H54 (cell line): Measurements from ENCODE around the gene KIAA1217.
"Not testable (repeated sequence)": the region's sequence is repeated elsewhere in the genome, so short reads cannot be mapped to it uniquely, and the experiment has no call there.

Source experiments
- DNase-seq: peaks from one replicate; pipeline ENCODE4 v3.0.0; 2011; ENCODE audit warnings: low spot score, mixed read lengths; ENCODE audit not compliant: insufficient read length
- FAIRE-seq: peaks from 3 replicates; lab custom pipeline; 2011; peaks lifted over from hg19 to GRCh38; lab: Jason Lieb, UNC
- POLR2A ChIP-seq: IDR thresholded peaks from 2 replicates; pipeline ENCODE4 v1.6.1; 2011; ENCODE audit warnings: low read depth, mild to moderate bottlenecking, low read length

Gene KIAA1217

DNA sequence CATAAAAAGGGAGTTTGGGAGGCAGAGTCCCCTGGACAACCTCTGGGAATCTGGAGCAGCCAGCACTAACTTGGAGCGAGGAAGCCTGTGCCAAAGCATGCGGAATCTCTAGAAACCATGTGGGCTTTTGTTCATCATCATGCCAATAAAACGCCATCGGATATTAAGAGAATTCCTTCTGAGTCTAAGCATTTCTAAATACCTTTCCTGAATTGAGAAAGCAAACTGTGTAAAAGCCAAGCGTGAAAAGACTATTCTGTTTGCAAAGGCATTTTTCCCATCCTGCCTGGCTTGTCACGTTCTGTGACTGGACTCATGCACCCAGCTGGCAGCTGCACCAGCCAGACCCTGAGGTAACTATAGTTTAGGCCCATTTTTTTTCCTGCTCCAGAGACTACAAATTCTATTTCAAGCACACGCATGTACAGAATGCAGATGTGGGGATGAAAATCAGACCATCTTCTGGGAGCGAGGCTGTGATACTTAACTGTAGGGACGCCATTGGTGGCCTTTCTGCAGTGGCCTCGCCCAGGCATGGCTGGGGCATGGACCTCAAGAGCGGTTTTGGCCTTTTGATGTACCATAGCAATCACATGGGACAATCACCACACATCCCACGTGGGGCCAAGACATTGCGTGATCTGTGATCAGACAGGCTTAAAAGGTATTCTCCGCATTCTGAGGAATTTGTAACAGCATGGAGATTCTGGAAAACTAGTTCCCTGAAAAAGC lies 218.9 kb downstream of the KIAA1217 start:
- DNase-seq (no peak), FAIRE-seq (no peak)

DNA sequence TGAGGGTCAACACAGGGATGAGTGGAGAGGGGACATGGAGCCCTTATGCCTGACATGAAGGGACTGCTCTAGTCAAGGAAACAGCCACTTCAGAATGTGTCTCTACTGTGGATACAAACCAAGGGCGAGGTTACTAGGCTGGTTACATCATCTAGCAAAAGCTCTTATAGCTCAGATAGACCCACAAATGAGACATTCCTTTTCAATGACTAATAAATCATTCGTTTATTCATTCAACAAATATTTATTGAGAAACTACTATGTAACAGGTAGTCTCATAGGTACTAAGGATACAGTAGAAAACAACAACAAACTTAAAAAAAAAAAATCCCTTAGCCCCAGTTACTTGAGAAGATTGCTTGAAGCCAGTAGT lies 219.5 kb downstream of the KIAA1217 start:
- peak; percentile 33 for DNase-seq
- TF ChIP-seq POLR2A: no peak
- no peak for FAIRE-seq

More for the DNA sequence above, 218.9 kb downstream of the KIAA1217 start:
- TF ChIP-seq POLR2A: no peak

DNA sequence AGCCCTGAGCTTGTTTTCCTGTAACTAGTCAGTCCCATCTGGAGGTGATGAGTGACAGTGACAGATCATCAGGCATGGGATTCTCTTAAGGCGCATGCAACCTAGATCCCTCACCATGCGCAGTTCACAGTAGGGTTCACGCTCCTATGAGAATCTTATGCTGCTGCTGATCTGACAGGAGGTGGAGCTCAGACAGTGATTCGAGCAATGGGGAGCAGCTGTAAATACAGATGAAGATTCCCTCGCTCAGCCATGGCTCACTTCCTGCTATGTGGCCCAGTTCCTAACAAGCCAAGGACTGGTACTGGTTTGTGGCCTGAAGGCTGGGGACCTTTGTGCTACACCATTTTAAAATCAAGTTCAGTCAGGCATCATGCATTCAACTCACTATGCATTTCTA lies 221.7 kb downstream of the KIAA1217 start:
- FAIRE-seq (no peak), DNase-seq (no peak)
- no peak for TF ChIP-seq POLR2A

DNA sequence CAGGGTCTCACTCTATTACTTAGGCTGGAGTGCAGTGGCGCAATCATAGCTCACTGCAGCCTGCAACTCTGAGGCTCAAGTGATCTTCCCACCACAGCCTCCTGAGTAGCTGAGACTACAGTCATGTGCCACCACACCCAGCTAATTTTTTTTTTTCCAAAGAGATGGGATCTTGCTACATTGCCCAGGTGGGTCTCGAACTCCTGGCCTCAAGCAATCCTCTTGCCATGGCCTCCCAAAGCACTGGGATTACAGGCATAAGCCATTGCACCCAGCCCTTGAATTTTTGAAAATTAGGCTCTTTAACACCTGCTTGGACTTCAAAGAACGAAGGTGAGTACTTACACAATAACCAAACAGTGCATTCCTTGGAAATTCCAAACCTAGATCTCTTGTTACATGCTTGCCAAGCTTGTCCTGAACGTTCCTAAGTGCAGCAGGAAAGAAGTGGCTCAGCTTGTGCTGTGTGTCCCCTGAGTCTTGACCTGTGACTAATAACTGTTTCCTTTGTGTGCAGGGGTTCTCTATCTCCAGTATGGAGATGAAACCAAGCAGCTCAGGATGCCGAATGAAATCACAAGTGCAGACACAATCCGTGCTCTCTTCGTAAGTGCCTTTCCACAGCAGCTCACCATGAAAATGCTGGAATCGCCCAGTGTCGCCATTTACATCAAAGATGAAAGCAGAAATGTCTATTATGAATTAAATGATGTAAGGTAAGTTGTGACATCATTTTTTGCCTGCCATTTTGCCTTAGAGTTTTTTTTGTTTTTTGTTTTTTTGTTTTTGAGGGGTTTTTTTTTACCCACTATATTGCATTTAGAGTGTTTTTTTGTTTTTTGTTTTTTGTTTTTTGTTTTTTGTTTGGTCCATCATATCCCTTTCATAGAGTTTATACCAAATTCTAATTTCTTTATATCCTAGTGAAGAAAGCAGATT lies 223.8 kb downstream of the KIAA1217 start:
- no peak for TF ChIP-seq POLR2A
- FAIRE-seq (peak; percentile 80), DNase-seq (no peak)

DNA sequence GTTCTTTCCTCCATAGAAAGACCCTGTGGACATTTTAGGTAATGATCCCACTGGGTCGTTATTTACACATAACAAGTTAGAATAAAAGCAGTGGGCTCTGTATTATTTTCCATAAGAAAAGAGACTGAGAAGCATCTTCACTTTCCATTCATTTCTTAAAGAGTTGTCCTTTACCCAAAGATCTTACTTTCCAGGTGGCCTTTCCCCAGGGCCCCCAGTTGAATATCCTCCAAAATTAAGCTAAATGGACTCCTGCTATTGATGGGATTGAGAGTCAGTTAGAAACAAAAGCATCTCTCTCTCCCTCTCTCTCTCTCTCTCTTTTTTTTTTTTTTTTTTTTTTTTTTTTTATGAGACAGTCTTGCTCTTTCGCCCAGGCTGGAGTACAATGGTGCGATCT lies 224.8 kb downstream of the KIAA1217 start:
- no peak for TF ChIP-seq POLR2A
- no peak for FAIRE-seq
- DNase-seq: no peak

DNA sequence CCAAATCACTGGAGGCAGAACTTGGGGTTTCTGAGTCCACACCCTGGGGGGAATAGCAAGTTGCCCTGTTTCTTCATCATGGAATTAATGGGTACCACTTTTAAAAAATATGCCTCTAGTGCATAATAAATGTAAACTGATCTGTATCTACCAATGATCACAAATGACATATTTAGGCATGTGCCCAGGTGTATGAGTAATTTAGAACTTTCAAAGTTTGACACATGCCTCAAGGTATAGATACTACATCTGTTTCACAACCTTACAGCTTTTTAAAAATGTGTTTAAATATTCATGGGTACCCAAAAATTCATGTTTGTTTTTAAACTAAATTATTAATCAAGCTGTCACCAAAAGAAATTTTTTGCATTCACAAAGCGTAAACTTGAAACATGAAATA lies 226.0 kb downstream of the KIAA1217 start:
- no peak for FAIRE-seq
- no peak for TF ChIP-seq POLR2A
- DNase-seq: no peak

DNA sequence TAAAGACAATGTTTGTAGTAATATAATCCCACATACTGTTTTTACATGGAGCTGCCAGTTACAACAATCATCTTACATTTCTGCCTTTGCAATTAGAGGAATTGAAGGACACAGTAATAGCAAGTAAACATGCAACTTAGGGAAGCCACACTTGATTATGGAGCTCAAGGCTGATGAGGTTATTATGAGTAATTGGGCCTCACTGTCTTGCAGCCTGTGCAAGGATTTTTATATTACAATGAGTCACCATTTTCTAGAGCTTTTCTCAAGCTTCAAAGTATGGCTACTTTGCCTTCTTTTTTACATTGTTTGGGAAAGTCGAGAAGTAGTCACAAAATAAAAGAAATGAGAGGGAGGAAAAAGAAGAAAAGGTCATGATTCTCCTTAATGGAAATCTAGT lies 226.4 kb downstream of the KIAA1217 start:
- peak; percentile 82 for FAIRE-seq
- no peak for TF ChIP-seq POLR2A
- DNase-seq: no peak

DNA sequence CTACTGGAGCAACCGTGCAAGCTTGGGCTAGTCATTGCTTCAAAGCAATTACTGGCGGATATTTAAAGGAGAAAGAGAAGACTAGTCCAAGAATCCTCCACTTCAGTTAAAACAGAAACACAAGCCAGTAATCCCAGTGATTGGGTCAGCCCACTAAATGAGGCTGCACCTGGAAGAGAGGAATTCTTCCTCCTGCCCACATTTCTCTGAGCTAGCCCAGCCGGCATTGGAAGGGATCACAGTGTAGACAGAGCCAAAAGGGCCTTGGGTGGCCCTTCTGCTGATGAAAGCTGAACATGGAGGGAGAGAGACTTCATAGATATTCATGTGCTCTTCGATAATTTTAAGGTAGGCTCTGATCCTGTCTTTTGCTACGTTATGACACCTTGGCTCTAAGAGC lies 228.4 kb downstream of the KIAA1217 start:
- FAIRE-seq (no peak), DNase-seq (no peak)
- no peak for TF ChIP-seq POLR2A

DNA sequence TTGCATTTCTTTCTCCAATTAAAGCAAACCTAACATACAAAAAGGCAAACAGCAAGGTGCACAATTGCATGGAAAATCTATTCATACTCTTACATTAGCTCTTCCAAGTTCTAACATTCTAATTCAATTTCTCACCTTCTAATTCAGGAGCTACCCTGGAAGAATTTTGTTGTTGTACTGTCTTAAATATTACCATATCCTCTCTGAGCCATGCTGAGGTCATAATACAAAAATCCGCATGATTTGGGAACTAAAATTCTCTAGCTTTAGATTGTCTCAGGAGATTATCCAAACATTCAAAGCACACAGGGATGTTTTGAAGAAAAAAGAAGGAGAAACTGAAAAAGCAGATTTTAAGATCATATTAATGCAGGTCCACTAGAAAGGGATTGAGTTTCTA lies 229.9 kb downstream of the KIAA1217 start:
- no peak for TF ChIP-seq POLR2A
- DNase-seq: no peak
- FAIRE-seq: no peak

DNA sequence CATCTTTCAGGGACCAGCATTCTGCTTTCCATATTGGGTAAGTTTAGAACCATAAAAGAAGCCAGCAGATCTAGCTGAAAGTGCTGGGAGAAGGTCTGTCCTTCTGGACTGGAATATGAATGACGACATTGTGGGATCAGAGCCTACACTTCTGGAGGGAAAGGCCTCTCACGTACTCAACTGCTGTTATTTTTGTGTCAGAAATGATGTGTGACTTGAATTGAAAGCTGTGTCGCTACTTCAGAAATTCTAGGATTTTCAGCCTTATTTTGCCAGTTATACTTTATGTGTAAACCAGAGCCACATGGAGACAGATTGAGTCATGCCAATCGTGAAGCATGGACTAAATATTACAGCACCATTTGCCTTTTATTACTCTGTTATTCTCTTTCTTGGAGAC lies 231.0 kb downstream of the KIAA1217 start:
- DNase-seq (no peak), FAIRE-seq (no peak)
- no peak for TF ChIP-seq POLR2A

DNA sequence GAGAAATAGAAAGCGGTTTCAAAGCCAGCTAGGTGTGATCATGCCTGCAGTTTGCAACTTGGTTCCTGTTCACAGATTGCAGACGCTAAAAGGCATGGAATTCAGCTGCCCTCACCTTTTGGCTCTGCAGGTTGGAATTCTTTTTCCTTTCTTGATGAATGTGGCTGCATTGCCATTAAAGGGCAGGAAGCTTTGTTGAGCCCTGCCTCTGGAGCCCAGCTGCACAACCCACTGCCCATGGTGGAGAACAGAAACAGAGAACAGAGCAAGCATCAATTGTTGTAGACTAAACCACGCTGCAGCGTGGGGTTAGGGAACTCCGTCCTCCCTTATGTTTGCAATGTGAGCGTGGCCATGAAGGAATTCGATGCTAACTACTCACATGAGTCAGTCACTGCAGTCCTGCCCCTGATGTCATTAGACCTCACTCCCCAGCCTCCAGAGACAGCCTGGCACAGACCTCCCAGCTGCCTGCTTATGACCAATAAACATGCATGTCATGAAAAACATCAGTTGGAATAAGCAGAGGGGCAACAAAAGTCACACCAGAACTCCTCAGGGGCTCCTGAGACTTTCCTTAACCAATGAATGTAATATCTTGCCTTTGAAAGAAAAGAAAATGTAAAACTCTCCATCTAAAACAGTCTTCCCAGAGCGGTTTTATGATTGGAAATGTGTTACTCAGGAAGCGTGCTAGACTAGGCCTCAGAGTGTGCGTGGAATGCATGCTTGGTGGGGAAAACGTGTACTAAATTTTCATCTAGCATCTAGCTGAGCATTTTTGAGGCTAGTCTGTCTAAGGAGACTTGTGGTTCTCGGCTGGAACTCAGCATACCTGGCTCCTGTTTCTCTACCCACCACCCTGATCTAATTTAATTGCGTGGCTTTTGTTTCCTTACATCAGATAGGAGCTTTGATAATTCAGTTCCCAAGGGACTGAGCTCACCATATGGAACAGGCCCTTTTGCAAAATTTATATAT lies 232.2 kb downstream of the KIAA1217 start:
- FAIRE-seq (peak; percentile 71), DNase-seq (peak; percentile 50)
- no peak for TF ChIP-seq POLR2A

DNA sequence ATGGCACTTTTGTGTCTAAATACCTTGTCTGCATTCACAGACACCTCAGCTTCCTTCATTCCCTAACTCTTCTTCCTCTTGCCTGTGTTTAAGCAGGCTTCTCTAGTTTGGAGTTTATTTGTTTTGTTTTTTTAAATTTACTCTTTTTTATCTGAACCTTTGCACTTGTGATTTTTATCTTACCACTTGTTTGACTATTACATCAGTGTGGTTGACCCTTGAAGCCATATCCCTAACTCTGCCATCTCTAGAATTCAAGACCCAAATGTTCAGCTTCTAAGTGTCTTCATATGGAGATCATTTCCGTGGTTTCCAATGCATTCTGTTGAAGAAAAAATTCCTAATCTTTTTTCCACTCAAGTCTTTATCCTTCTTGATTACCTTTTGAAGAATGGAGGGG lies 233.3 kb downstream of the KIAA1217 start:
- FAIRE-seq: no peak
- no peak for TF ChIP-seq POLR2A
- no peak for DNase-seq

DNA sequence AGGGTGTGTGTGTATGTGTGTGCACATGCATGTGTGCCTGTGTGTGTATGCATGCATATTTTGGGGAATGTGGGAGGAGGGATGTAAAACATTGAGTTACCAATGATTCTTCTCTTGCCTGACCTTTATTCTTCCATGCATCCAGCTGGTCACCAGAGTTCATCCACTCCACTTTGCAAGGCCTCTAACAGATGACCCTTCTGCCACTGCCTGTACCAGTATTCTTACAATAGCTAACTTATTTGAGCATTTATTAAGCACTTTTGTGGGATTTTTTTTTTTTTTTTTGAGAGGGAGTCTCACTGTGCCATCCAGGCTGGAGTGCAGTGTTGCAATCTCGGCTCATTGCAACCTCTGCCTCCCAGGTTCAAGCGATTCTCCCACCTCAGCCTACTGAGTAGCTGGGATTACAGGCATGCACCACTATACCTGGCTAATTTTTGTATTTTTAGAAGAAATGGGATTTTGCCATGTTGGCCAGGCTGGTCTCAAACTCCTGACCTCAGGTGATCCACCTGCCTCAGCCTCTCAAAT lies 233.8 kb downstream of the KIAA1217 start:
- DNase-seq, FAIRE-seq: not testable (repeated sequence)

DNA sequence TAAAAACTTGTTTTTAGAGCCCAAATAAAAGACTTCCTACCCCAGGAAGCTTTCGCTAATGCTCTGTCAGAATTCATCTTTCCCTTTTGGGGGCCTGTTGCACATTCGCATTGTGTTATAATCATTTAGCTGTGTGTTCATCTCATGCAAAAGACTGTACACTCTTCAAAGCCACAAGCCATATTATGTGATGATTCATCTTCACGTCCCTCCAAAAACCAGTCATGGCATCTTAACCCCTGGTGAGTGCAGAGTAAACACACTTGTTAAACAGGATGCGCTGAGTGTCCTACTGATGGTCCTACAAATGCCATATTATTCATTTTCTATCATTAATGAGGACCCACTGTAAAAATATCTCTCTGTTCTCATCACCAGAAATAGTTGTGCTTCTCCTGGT lies 235.4 kb downstream of the KIAA1217 start:
- TF ChIP-seq POLR2A: no peak
- FAIRE-seq (peak; percentile 91), DNase-seq (peak; percentile 33)

DNA sequence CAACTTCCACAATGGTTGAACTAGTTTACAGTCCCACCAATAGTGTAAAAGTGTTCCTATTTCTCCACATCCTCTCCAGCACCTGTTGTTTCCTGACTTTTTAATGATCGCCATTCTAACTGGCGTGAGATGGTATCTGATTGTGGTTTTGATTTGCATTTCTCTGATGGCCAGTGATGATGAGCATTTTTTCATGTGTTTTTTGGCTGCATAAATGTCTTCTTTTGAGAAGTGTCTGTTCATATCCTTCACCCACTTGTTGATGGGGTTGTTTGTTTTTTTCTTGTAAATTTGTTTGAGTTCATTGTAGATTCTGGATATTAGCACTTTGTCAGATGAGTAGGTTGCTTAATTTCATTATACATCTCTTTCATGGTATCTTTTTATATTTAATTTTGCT lies 237.0 kb downstream of the KIAA1217 start:
- DNase-seq, FAIRE-seq: not testable (repeated sequence)
